ENCODE results near the gene UMAD1. TPM values are rescaled to one million over a fixed set of nuclear protein-coding genes. Genes with fewer than 3 reads are reported as not detected.

Gene UMAD1
- total and polyA plus RNA-seq, 10 donors: 7.6 to 21.2 (median 14.2) TPM

GRCh38 chr7:7750571-7751242 is 110.2 kb downstream of the UMAD1 start:
- 94 to 100% (median 98%) methylated on average over 2 of the region's 2 CpGs for WGBS, 5 donors
- no peak overlapping the region for H3K27ac ChIP-seq
- no peaks in the 10 kb centered on the region for H3K27me3 ChIP-seq (replicated peaks in 1 of 7)
- H3K9me3 ChIP-seq: no peaks in the 10 kb centered on the region
- TF ChIP-seq POLR2AphosphoS5 (IDR thresholded peaks at IDR 0.05) (no peak), POLR2A (IDR thresholded peaks at IDR 0.05) (no peak), CTCF (IDR thresholded peaks at IDR 0.05 in 8 of 11, conservative IDR thresholded peaks at IDR 0.05 in 3 of 11) (no peak)
- H3K4me3 ChIP-seq: no peak overlapping the region
- no peaks in the 10 kb centered on the region for H3K36me3 ChIP-seq
- peaks cover 0 to 20% (median 0%) of the 10 kb centered on the region in 6 donors for H3K4me1 ChIP-seq
- intact Hi-C loops (cut with DNase I; ENCODE audit: low total_unique reads): no loop called here
- DNase-seq: no peak

GRCh38 chr7:7751243-7752092 is 110.9 kb downstream of the UMAD1 start:
- WGBS, 5 donors: 88 to 96% (median 91%) methylated on average over 3 of the region's 3 CpGs
- Histone ChIP-seq H3K4me1 (peaks cover 0 to 12% (median 0%) of the 10 kb centered on the region in 6 donors), H3K27me3 (replicated peaks in 1 of 7) (no peaks in the 10 kb centered on the region), H3K27ac (no peak overlapping the region), H3K36me3 (no peaks in the 10 kb centered on the region), H3K9me3 (no peaks in the 10 kb centered on the region), H3K4me3 (no peak overlapping the region)
- DNase-seq: no peak
- TF ChIP-seq POLR2AphosphoS5 (IDR thresholded peaks at IDR 0.05): no peak
- no peak for TF ChIP-seq POLR2A (IDR thresholded peaks at IDR 0.05)
- no peak for TF ChIP-seq CTCF (IDR thresholded peaks at IDR 0.05 in 8 of 11, conservative IDR thresholded peaks at IDR 0.05 in 3 of 11)
- intact Hi-C loops (cut with DNase I; ENCODE audit: low total_unique reads): no loop called here

- no peak overlapping the region for H3K27ac ChIP-seq
- intact Hi-C loops (cut with DNase I; ENCODE audit: low total_unique reads): no loop called here
- H3K4me1 ChIP-seq: peaks cover 4 to 13% (median 11%) of the 10 kb centered on the region in 6 donors
- H3K27me3 ChIP-seq (replicated peaks in 1 of 7): no peaks in the 10 kb centered on the region
- no peaks in the 10 kb centered on the region for H3K9me3 ChIP-seq
- DNase-seq: no peak
- no peak overlapping the region for H3K4me3 ChIP-seq
- 65 to 86% (median 79%) methylated on average over 3 of the region's 3 CpGs for WGBS, 5 donors
- no peaks in the 10 kb centered on the region for H3K36me3 ChIP-seq
- TF ChIP-seq POLR2A (IDR thresholded peaks at IDR 0.05): no peak
- TF ChIP-seq POLR2AphosphoS5 (IDR thresholded peaks at IDR 0.05): no peak
- no peak for TF ChIP-seq CTCF (IDR thresholded peaks at IDR 0.05 in 8 of 11, conservative IDR thresholded peaks at IDR 0.05 in 3 of 11)
Observed at GRCh38 chr7:7756577-7756976, 116.0 kb downstream of the UMAD1 start.

- Histone ChIP-seq H3K4me3 (no peak overlapping the region), H3K4me1 (peaks cover 6 to 22% (median 19%) of the 10 kb centered on the region in 6 donors), H3K27ac (no peak overlapping the region), H3K9me3 (no peaks in the 10 kb centered on the region), H3K36me3 (no peaks in the 10 kb centered on the region), H3K27me3 (replicated peaks in 1 of 7) (no peaks in the 10 kb centered on the region)
- 78 to 96% (median 93%) methylated on average over 4 of the region's 4 CpGs for WGBS, 5 donors
- DNase-seq: no peak
- intact Hi-C loops (cut with DNase I; ENCODE audit: low total_unique reads): no loop called here
- no peak for TF ChIP-seq CTCF (IDR thresholded peaks at IDR 0.05 in 8 of 11, conservative IDR thresholded peaks at IDR 0.05 in 3 of 11)
- TF ChIP-seq POLR2AphosphoS5 (IDR thresholded peaks at IDR 0.05): no peak
- TF ChIP-seq POLR2A (IDR thresholded peaks at IDR 0.05): no peak
Observed at GRCh38 chr7:7757576-7757975, 117.0 kb downstream of the UMAD1 start.
